HepG2 (cell line): ENCODE measurements around the gene PDE6H. TPM values are rescaled to one million over a fixed set of nuclear protein-coding genes. Genes with fewer than 3 reads are reported as not detected.

Experiments used
- ATAC-seq: fragments of 200-7000 bp; cut with Tn5 transposase; 3 replicates; pipeline ENCODE4 v1.9.1; 2020; ENCODE audit warnings: mild to moderate bottlenecking, moderate library complexity
- BruUV-seq: library from RNA; stranded (reverse); fragments of 400-500 nt; replicated peaks from 2 replicates; lab custom pipeline; 2021; lab: Mats Ljungman, UMichigan
- CTCF ChIA-PET: fragments of 300-600 bp; formaldehyde crosslinking; extraction: SDS; loops from one replicate; lab custom pipeline; 2021; ENCODE audit warnings: low total read pairs, inconsistent platforms, low intra/inter-chr PET ratio; lab: Yijun Ruan, JAX
- POLR2A ChIA-PET: fragments of 350-600 bp; sonication (Branson Sonifier 250); formaldehyde crosslinking; loops from one replicate; lab custom pipeline; 2020; ENCODE audit warnings: antibody characterized with exemption, inconsistent platforms; lab: Yijun Ruan, JAX
- DNase-seq: peaks from one replicate; pipeline ENCODE4 v3.0.0-alpha.2; 2015; ENCODE audit warnings: low spot score
- FAIRE-seq: peaks from 3 replicates; lab custom pipeline; 2011; peaks lifted over from hg19 to GRCh38; lab: Jason Lieb, UNC
- H2AFZ ChIP-seq: one replicate; pipeline ENCODE4 v1.6.1; 2011; ENCODE audit warnings: low read length, inconsistent platforms
- H3K27ac ChIP-seq: fragments of 300-600 bp; 3 replicates; pipeline ENCODE4 v1.8.0; 2011; ENCODE audit warnings: mixed run types, mild to moderate bottlenecking, mixed read lengths, low read length, inconsistent platforms; ENCODE audit not compliant: insufficient read depth; ENCODE audit errors: extremely low read length
- H3K27me3 ChIP-seq, 2 experiments: fragments of 200-600 bp in 1 of 2; 2 replicates in 1 of 2; 3 replicates in 1 of 2; pipeline versions ENCODE4 v1.6.0 to v1.8.0; 2011; ENCODE audit warnings: low read length in 2 of 2, mild to moderate bottlenecking in 2 of 2, moderate library complexity in 2 of 2, inconsistent platforms in 1 of 2; ENCODE audit not compliant: insufficient read depth in 2 of 2, control insufficient read depth in 1 of 2
- H3K36me3 ChIP-seq, 2 experiments: fragments of 200-600 bp in 1 of 2; replicated peaks in 1 of 2; 2 replicates in 1 of 2; 3 replicates in 1 of 2; pipeline versions ENCODE4 v1.5.1 to v1.8.0; 2011; ENCODE audit warnings: low read length in 2 of 2, inconsistent platforms in 1 of 2; ENCODE audit not compliant: insufficient read depth in 2 of 2, control insufficient read depth in 1 of 2
- H3K4me1 ChIP-seq: 2 replicates; pipeline ENCODE4 v1.5.1; 2012; ENCODE audit warnings: low read length, inconsistent platforms; ENCODE audit not compliant: insufficient read depth
- H3K4me2 ChIP-seq: 2 replicates; pipeline ENCODE4 v1.6.0; 2011; ENCODE audit warnings: low read depth, low read length, inconsistent platforms
- H3K4me3 ChIP-seq, 3 experiments: fragments of 200-600 bp in 1 of 3; sonication (generic), shearing (Covaris generic) in 1 of 3; replicated peaks in 1 of 3; 2 replicates each; pipeline ENCODE4 v1.5.1; 2011 to 2016; ENCODE audit warnings: low read length in 3 of 3, inconsistent platforms in 2 of 3, low read depth in 2 of 3, mild to moderate bottlenecking in 2 of 3, control low read depth in 1 of 3, mixed read lengths in 1 of 3; ENCODE audit not compliant: insufficient read depth in 1 of 3
- H3K79me2 ChIP-seq: one replicate; pipeline ENCODE4 v1.6.1; 2011; ENCODE audit warnings: low read length, inconsistent platforms; ENCODE audit not compliant: insufficient read depth
- H3K9ac ChIP-seq: 2 replicates; pipeline ENCODE4 v1.6.0; 2011; ENCODE audit warnings: mild to moderate bottlenecking, low read depth, low read length, inconsistent platforms; ENCODE audit not compliant: insufficient read depth
- H3K9me3 ChIP-seq: 2 replicates; pipeline ENCODE4 v1.5.1; 2012; ENCODE audit warnings: mild to moderate bottlenecking, low read length
- H4K20me1 ChIP-seq: 2 replicates; pipeline ENCODE4 v1.6.0; 2011; ENCODE audit warnings: inconsistent platforms, mild to moderate bottlenecking, low read length, moderate library complexity; ENCODE audit not compliant: insufficient read depth
- NRL ChIP-seq: sonication (generic); formaldehyde crosslinking; IDR thresholded peaks from 2 replicates; pipeline ENCODE4 v1.5.0; 2020; ENCODE audit warnings: missing genetic modification reagents, mild to moderate bottlenecking, moderate library complexity, borderline replicate concordance
- SSRP1 ChIP-seq: IDR thresholded peaks from 2 replicates; pipeline ENCODE4 v1.6.1; 2016; ENCODE audit warnings: control low read depth
- ZNF75D ChIP-seq: sonication (generic); formaldehyde crosslinking; IDR thresholded peaks from 2 replicates; pipeline ENCODE4 v1.8.1; 2023; ENCODE audit warnings: missing genetic modification reagents, mild to moderate bottlenecking, borderline replicate concordance
- WGBS: methylation state at CpG from one replicate; pipeline ENCODE4 v1.1.6; 2017; ENCODE audit warnings: low lambda C conversion rate; 5-methylcytosine and 5-hydroxymethylcytosine counted together
- in situ Hi-C: cut with HindIII; loops from 2 replicates; pipeline ENCODE4 v1.10.0; 2017; ENCODE audit warnings: low pct_unique_long_range_greater_than_20kb; ENCODE audit not compliant: extremely low pct_ligation_motif_present
- intact Hi-C: fragments of 100-400 bp; cut with micrococcal nuclease; formaldehyde crosslinking; loops from one replicate; pipeline ENCODE4 v1.10.0; 2022; ENCODE audit not compliant: unreplicated experiment
- polyA plus RNA-seq, 8 experiments: library from polyadenylated mRNA; depleted of rRNA in 3 of 8; stranded (reverse) in 7 of 8; unstranded in 1 of 8; fragments of >200 nt; fragmentation: Illumina TruSeq in 4 of 8; extraction: Trizol in 4 of 8; gene quantifications; 2 replicates each; pipeline versions ENCODE4 v1.2.1 to v1.2.3, GENCODE V29; 2011 to 2016; ENCODE audit warnings: low read depth in 4 of 8, missing spikeins in 1 of 8, mixed read lengths in 1 of 8; ENCODE audit not compliant: insufficient read depth in 1 of 8
- total RNA-seq, 5 experiments: library from RNA; depleted of rRNA; stranded (reverse); fragments of >200 nt; fragmentation: Illumina TruSeq; extraction: Trizol; gene quantifications; 2 replicates each; pipeline ENCODE4 v1.2.3, GENCODE V29; 2016; ENCODE audit warnings: low read depth in 1 of 5
- TF ChIP-seq, protein P1 (sequence below): sonication (generic); formaldehyde crosslinking; IDR thresholded peaks from 2 replicates; pipeline ENCODE4 v1.4.0; 2020; ENCODE audit warnings: missing genetic modification reagents
- TF ChIP-seq, protein P2 (sequence below): sonication (generic); formaldehyde crosslinking; conservative IDR thresholded peaks from 2 replicates; pipeline ENCODE4 v1.8.0; 2022; ENCODE audit warnings: missing genetic modification reagents
- TF ChIP-seq, protein P3 (sequence below): sonication (generic); formaldehyde crosslinking; IDR thresholded peaks from 2 replicates; pipeline ENCODE4 v1.4.0; 2020; ENCODE audit warnings: missing genetic modification reagents, borderline replicate concordance

PDE6H gene
- total and polyA plus RNA-seq, 2 of the 13 experiments (the other 11 are each of a cell fraction or from before 2014, with no cell fraction given) = not detected

DNA sequence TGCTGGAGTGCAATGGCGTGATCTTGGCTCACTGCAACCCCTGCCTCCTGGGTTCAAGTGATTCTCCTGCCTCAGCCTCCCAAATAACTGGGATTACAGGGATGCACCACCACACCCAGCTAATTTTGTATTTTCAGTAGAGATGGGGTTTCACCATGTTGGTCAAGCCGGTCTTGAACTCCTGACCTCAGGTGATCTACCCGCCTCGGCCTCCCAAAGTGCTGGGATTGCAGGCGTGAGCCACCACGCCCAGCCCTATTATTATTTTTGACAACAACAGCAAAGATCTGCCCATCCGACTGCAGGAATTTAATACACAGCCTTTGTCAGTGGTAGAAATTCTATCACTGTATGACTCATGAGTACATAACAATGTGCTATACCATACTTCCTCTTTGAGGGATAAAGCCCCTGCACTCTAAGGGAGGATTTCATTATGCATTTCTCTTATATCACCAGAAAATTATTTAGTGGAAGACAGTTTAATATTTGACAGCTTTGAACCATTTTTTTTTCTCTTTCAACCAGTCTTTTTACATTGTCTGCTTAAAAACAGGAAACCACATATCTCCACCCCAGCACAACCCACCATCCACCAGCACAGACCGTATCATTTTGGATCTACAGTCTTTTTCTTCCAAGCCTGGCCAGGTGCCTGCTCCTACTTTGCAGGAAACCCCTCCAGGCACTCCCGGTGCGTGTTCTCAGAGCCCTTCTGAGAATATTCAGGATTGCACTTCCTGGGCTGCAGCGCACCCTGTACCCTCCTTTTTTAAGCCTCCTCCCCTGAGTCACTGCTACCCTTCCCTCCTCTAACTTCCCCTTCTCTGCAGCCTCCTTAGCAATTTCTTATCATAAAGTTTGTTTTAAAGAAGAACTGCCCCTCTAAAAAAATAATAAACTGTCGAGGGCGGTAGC lies 12.0 kb upstream of the PDE6H start:
- no peak overlapping the region for H2AFZ ChIP-seq
- CTCF ChIA-PET = no interaction called here
- TF ChIP-seq, protein P1, sequence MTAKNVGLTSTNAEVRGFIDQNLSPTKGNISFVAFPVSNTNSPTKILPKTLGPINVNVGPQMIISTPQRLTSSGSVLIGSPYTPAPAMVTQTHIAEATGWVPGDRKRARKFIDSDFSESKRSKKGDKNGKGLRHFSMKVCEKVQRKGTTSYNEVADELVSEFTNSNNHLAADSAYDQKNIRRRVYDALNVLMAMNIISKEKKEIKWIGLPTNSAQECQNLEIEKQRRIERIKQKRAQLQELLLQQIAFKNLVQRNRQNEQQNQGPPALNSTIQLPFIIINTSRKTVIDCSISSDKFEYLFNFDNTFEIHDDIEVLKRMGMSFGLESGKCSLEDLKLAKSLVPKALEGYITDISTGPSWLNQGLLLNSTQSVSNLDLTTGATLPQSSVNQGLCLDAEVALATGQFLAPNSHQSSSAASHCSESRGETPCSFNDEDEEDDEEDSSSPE = no peak
- TF ChIP-seq, protein P2, sequence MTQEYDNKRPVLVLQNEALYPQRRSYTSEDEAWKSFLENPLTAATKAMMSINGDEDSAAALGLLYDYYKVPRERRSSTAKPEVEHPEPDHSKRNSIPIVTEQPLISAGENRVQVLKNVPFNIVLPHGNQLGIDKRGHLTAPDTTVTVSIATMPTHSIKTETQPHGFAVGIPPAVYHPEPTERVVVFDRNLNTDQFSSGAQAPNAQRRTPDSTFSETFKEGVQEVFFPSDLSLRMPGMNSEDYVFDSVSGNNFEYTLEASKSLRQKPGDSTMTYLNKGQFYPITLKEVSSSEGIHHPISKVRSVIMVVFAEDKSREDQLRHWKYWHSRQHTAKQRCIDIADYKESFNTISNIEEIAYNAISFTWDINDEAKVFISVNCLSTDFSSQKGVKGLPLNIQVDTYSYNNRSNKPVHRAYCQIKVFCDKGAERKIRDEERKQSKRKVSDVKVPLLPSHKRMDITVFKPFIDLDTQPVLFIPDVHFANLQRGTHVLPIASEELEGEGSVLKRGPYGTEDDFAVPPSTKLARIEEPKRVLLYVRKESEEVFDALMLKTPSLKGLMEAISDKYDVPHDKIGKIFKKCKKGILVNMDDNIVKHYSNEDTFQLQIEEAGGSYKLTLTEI = no peak
- TF ChIP-seq NRL (CRISPR knock-in tag) (no peak), SSRP1 (CRISPR knock-in tag) (no peak), ZNF75D (CRISPR knock-in tag) (no peak)
- TF ChIP-seq, protein P3, sequence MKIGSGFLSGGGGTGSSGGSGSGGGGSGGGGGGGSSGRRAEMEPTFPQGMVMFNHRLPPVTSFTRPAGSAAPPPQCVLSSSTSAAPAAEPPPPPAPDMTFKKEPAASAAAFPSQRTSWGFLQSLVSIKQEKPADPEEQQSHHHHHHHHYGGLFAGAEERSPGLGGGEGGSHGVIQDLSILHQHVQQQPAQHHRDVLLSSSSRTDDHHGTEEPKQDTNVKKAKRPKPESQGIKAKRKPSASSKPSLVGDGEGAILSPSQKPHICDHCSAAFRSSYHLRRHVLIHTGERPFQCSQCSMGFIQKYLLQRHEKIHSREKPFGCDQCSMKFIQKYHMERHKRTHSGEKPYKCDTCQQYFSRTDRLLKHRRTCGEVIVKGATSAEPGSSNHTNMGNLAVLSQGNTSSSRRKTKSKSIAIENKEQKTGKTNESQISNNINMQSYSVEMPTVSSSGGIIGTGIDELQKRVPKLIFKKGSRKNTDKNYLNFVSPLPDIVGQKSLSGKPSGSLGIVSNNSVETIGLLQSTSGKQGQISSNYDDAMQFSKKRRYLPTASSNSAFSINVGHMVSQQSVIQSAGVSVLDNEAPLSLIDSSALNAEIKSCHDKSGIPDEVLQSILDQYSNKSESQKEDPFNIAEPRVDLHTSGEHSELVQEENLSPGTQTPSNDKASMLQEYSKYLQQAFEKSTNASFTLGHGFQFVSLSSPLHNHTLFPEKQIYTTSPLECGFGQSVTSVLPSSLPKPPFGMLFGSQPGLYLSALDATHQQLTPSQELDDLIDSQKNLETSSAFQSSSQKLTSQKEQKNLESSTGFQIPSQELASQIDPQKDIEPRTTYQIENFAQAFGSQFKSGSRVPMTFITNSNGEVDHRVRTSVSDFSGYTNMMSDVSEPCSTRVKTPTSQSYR = no peak
- TF ChIP-seq, all 625 proteins: peak for 0
- Histone ChIP-seq H3K4me3 (no peak overlapping the region), H3K36me3 (no peaks in the 10 kb centered on the region), H3K27me3 (no peaks in the 10 kb centered on the region), H3K4me1 (no peaks in the 10 kb centered on the region), H3K9ac (no peak overlapping the region), H3K79me2 (no peaks in the 10 kb centered on the region), H4K20me1 (no peaks in the 10 kb centered on the region), H3K4me2 (no peak overlapping the region), H3K9me3 (no peaks in the 10 kb centered on the region), H3K27ac (no peak overlapping the region)
- FAIRE-seq (no peak), DNase-seq (no peak), ATAC-seq (no peak)
- intact Hi-C loops (no loop called here), in situ Hi-C loops (no loop called here)
- no TSS peak for BruUV-seq
- WGBS = 40% methylated on average over 13 of the region's 13 CpGs
- POLR2A ChIA-PET = no interaction called here
